Upper lobe of left lung (tissue), 6 donors: ENCODE measurements around the gene IPO11. TPM values are rescaled to one million over a fixed set of nuclear protein-coding genes. Genes with fewer than 3 reads are reported as not detected.

ENCODE experiments used
- ATAC-seq, 2 donors: fragments of 200-7000 bp; cut with Tn5 transposase; one replicate each; pipeline ENCODE4 v1.9.1; 2022; ENCODE audit warnings: mild to moderate bottlenecking in 2 of 2, moderate library complexity in 2 of 2; ENCODE audit not compliant: low FRiP score in 2 of 2
- DNase-seq, 2 donors: peaks; one replicate each; pipeline ENCODE4 v3.0.0-alpha.2; 2019 to 2020
- H3K27ac ChIP-seq, 4 donors: fragments of 200-600 bp; sonication (generic); one replicate each; pipeline ENCODE4 v1.5.1; 2016 to 2019
- H3K27me3 ChIP-seq, 4 donors: fragments of 200-600 bp; sonication (generic); one replicate each; pipeline ENCODE4 v1.5.1; 2017 to 2019
- H3K36me3 ChIP-seq, 4 donors: fragments of 200-600 bp; sonication (generic); one replicate each; pipeline ENCODE4 v1.5.1; 2016 to 2019
- H3K4me1 ChIP-seq, 4 donors: fragments of 200-600 bp; sonication (generic); one replicate each; pipeline ENCODE4 v1.5.1; 2018 to 2019
- H3K4me3 ChIP-seq, 4 donors: fragments of 200-600 bp; sonication (generic); one replicate each; pipeline ENCODE4 v1.5.1; 2017 to 2019; ENCODE audit warnings: mild to moderate bottlenecking in 2 of 4, moderate library complexity in 1 of 4
- H3K9me3 ChIP-seq, 4 donors: fragments of 200-600 bp; sonication (generic); one replicate each; pipeline ENCODE4 v1.5.1; 2018 to 2019
- CTCF ChIP-seq, 6 experiments: fragments of 450-650 bp in 4 of 6; fragments of 200-600 bp in 2 of 6; sonication (generic) in 2 of 6; IDR thresholded peaks; one replicate each; pipeline ENCODE4 v1.5.1; 2016 to 2019; ENCODE audit warnings: antibody characterized with exemption in 6 of 6
- EP300 ChIP-seq, 4 donors: sonication (generic); formaldehyde crosslinking; IDR thresholded peaks; one replicate each; pipeline ENCODE4 v1.5.1; 2017; ENCODE audit warnings: antibody characterized with exemption in 4 of 4, control low read depth in 2 of 4
- POLR2A ChIP-seq, 4 donors: fragments of 450-650 bp; IDR thresholded peaks; one replicate each; pipeline ENCODE4 v1.5.1; 2016 to 2017; ENCODE audit warnings: antibody characterized with exemption in 4 of 4, mild to moderate bottlenecking in 2 of 4
- POLR2AphosphoS5 ChIP-seq, 2 donors: sonication (generic); formaldehyde crosslinking; IDR thresholded peaks; one replicate each; pipeline ENCODE4 v1.5.1; 2017; ENCODE audit warnings: antibody characterized with exemption in 2 of 2
- WGBS, 2 donors: methylation state at CpG; one replicate each; pipeline ENCODE4 v1.1.5; 2017 to 2018; 5-methylcytosine and 5-hydroxymethylcytosine counted together
- total RNA-seq, 6 donors: library from RNA; depleted of rRNA in 4 of 6; stranded (reverse); fragments of >200 nt in 4 of 6; gene quantifications; one replicate each; pipeline versions ENCODE4 v1.1.0 to v1.2.1, GENCODE V29; 2016 to 2021
- donor health status: DM: no; HTN: no; CAD: no; lungs with moderate emphysema.
- donor health status: DM: no; HTN: yes; CAD: no; lungs with severe emphysema.

The IPO11 gene
- total RNA-seq, 6 donors from 2014 or later, result 12.2 to 40.4 (median 18.8) TPM

GRCh38 chr5:62642468-62642867 is 229.9 kb downstream of the IPO11 start:
- no peak for DNase-seq
- no peak for TF ChIP-seq POLR2A (IDR thresholded peaks at IDR 0.05)
- no peaks in the 10 kb centered on the region for H3K9me3 ChIP-seq
- H3K4me3 ChIP-seq, result no peak overlapping the region
- H3K4me1 ChIP-seq, result no peaks in the 10 kb centered on the region
- no peak for ATAC-seq
- WGBS, 2 donors, result 87 to 96% methylated on average over 6 of the region's 6 CpGs
- no peaks in the 10 kb centered on the region for H3K36me3 ChIP-seq
- H3K27me3 ChIP-seq, result no peaks in the 10 kb centered on the region
- no peak overlapping the region for H3K27ac ChIP-seq

- ATAC-seq (peak in 1 of 2 donors; percentile 25), DNase-seq (peak in 1 of 2 donors; percentile 59)
- Histone ChIP-seq H3K9me3 (no peaks in the 10 kb centered on the region), H3K4me1 (no peaks in the 10 kb centered on the region), H3K27ac (no peak overlapping the region), H3K4me3 (no peak overlapping the region), H3K27me3 (no peaks in the 10 kb centered on the region), H3K36me3 (no peaks in the 10 kb centered on the region)
- WGBS, 2 donors, result 81 to 91% methylated on average over 17 of the region's 17 CpGs
- no peak for TF ChIP-seq POLR2AphosphoS5 (IDR thresholded peaks at IDR 0.05)
- TF ChIP-seq POLR2A (IDR thresholded peaks at IDR 0.05), result no peak
- TF ChIP-seq CTCF (IDR thresholded peaks at IDR 0.05), result no peak
- TF ChIP-seq EP300 (IDR thresholded peaks at IDR 0.05), result no peak
Measured at GRCh38 chr5:62643556-62644451, 231.2 kb downstream of the IPO11 start.

- Histone ChIP-seq H3K27ac (no peak overlapping the region), H3K4me3 (no peak overlapping the region), H3K27me3 (no peaks in the 10 kb centered on the region), H3K4me1 (no peaks in the 10 kb centered on the region), H3K9me3 (no peaks in the 10 kb centered on the region), H3K36me3 (no peaks in the 10 kb centered on the region)
- TF ChIP-seq POLR2AphosphoS5 (IDR thresholded peaks at IDR 0.05) (no peak), EP300 (IDR thresholded peaks at IDR 0.05) (no peak), CTCF (IDR thresholded peaks at IDR 0.05) (no peak), POLR2A (IDR thresholded peaks at IDR 0.05) (no peak)
- 96 to 97% methylated on average over 3 of the region's 3 CpGs for WGBS, 2 donors
- ATAC-seq (no peak), DNase-seq (no peak)
Measured at GRCh38 chr5:62645223-62645622, 232.7 kb downstream of the IPO11 start.

- H3K4me3 ChIP-seq, result no peak overlapping the region
- ATAC-seq (no peak), DNase-seq (no peak)
- no peaks in the 10 kb centered on the region for H3K27me3 ChIP-seq
- no peak overlapping the region for H3K27ac ChIP-seq
- no peak for TF ChIP-seq POLR2AphosphoS5 (IDR thresholded peaks at IDR 0.05)
- no peak for TF ChIP-seq CTCF (IDR thresholded peaks at IDR 0.05)
- no peak for TF ChIP-seq POLR2A (IDR thresholded peaks at IDR 0.05)
- TF ChIP-seq EP300 (IDR thresholded peaks at IDR 0.05), result no peak
- H3K9me3 ChIP-seq, result no peaks in the 10 kb centered on the region
- no peaks in the 10 kb centered on the region for H3K4me1 ChIP-seq
- no peaks in the 10 kb centered on the region for H3K36me3 ChIP-seq
Measured at GRCh38 chr5:62647241-62647640, 234.7 kb downstream of the IPO11 start.

- H3K9me3 ChIP-seq, result no peaks in the 10 kb centered on the region
- no peaks in the 10 kb centered on the region for H3K27me3 ChIP-seq
- no peak overlapping the region for H3K27ac ChIP-seq
- DNase-seq, result no peak
- no peak for TF ChIP-seq POLR2AphosphoS5 (IDR thresholded peaks at IDR 0.05)
- TF ChIP-seq POLR2A (IDR thresholded peaks at IDR 0.05), result no peak
- TF ChIP-seq EP300 (IDR thresholded peaks at IDR 0.05), result no peak
- TF ChIP-seq CTCF (IDR thresholded peaks at IDR 0.05), result no peak
- no peaks in the 10 kb centered on the region for H3K4me1 ChIP-seq
- 90 to 95% methylated on average over 4 of the region's 4 CpGs for WGBS, 2 donors
- no peak for ATAC-seq
- no peak overlapping the region for H3K4me3 ChIP-seq
- H3K36me3 ChIP-seq, result no peaks in the 10 kb centered on the region
Measured at GRCh38 chr5:62649025-62649424, 236.5 kb downstream of the IPO11 start.
